CD1c-positive myeloid dendritic cell (primary cell): ENCODE measurements around the gene EVI5L.
"Not testable (repeated sequence)": the region's sequence is repeated elsewhere in the genome, so short reads cannot be mapped to it uniquely, and the experiment has no call there.

Experiments
- DNase-seq: peaks from one replicate; pipeline ENCODE4 v3.0.0-alpha.2; 2016; ENCODE audit errors: extremely low spot score

The EVI5L gene

GRCh38 chr19:7872306-7873204, 42.5 kb downstream of the EVI5L start:
- DNase-seq: no peak

GRCh38 chr19:7873304-7874075, 43.5 kb downstream of the EVI5L start:
- no peak for DNase-seq

- DNase-seq: no peak
Measured at GRCh38 chr19:7874076-7874896, 44.3 kb downstream of the EVI5L start, which contains the start of gene PRR36. Gene PRR36 (minus strand): TSS chr19:7874390. CDS start chr19:7873689, 701 bp downstream.

GRCh38 chr19:7874897-7875273, 44.9 kb downstream of the EVI5L start:
- DNase-seq: no peak

GRCh38 chr19:7877249-7877836, 47.3 kb downstream of the EVI5L start:
- DNase-seq: no peak

- no peak for DNase-seq
Measured at GRCh38 chr19:7879111-7879807, 49.2 kb downstream of the EVI5L start.

- DNase-seq: no peak
Measured at GRCh38 chr19:7879836-7880235, 49.8 kb downstream of the EVI5L start.

GRCh38 chr19:7881910-7882309, 51.9 kb downstream of the EVI5L start:
- no peak for DNase-seq

- DNase-seq: no peak
Measured at GRCh38 chr19:7883105-7883504, 53.1 kb downstream of the EVI5L start.

- DNase-seq: no peak
Measured at GRCh38 chr19:7883796-7884570, 54.0 kb downstream of the EVI5L start.

GRCh38 chr19:7885818-7886217, 55.8 kb downstream of the EVI5L start:
- no peak for DNase-seq

- no peak for DNase-seq
Measured at GRCh38 chr19:7887408-7888144, 57.6 kb downstream of the EVI5L start.

GRCh38 chr19:7888145-7888825, 58.3 kb downstream of the EVI5L start, which contains the start of gene LRRC8E:
Gene LRRC8E (plus strand): TSS chr19:7888510. CDS start chr19:7895604, 7,094 bp downstream.
- peak; percentile 39 for DNase-seq

- no peak for DNase-seq
Measured at GRCh38 chr19:7888826-7889217, 58.8 kb downstream of the EVI5L start.

- not testable (repeated sequence) for DNase-seq
Measured at GRCh38 chr19:7893362-7894101, 63.5 kb downstream of the EVI5L start.

- DNase-seq: no peak
Measured at GRCh38 chr19:7894612-7895309, 64.7 kb downstream of the EVI5L start.

- DNase-seq: no peak
Measured at GRCh38 chr19:7895565-7895964, 65.5 kb downstream of the EVI5L start.
